OCI-LY7 (cell line): ENCODE measurements around the gene TCTN1. TPM values are rescaled to one million over a fixed set of nuclear protein-coding genes. Genes with fewer than 3 reads are reported as not detected.

ENCODE experiments used
- BruUV-seq: library from RNA; stranded (reverse); fragments of 400-500 nt; replicated peaks from 2 replicates; lab custom pipeline; 2021; lab: Mats Ljungman, UMichigan
- CTCF ChIA-PET: fragments of 300-600 bp; sonication (Branson Sonifier 250); formaldehyde crosslinking; loops from one replicate; lab custom pipeline; 2022; ENCODE audit warnings: antibody characterized with exemption; ENCODE audit not compliant: unreplicated experiment; lab: Charles Lee
- POLR2A ChIA-PET: fragments of 300-600 bp; sonication (Branson Sonifier 250); formaldehyde crosslinking; loops from one replicate; lab custom pipeline; 2022; ENCODE audit warnings: antibody characterized with exemption; lab: Charles Lee
- DNase-seq: peaks from one replicate; pipeline ENCODE4 v3.0.0-alpha.2; 2015; ENCODE audit warnings: low spot score
- H2AFZ ChIP-seq: fragments of 200-600 bp; sonication (generic), shearing (Covaris generic); 2 replicates; pipeline ENCODE4 v1.6.1; 2014; ENCODE audit warnings: mild to moderate bottlenecking, antibody characterized with exemption, low read length, moderate library complexity
- H3K27ac ChIP-seq: fragments of 200-600 bp; sonication (generic); 2 replicates; pipeline ENCODE4 v1.5.1; 2014; ENCODE audit warnings: mixed run types, low read depth, mild to moderate bottlenecking, moderate library complexity, low read length, inconsistent platforms; ENCODE audit not compliant: poor library complexity, severe bottlenecking
- H3K36me3 ChIP-seq: fragments of 200-600 bp; sonication (generic); 2 replicates; pipeline ENCODE4 v1.6.1; 2014; ENCODE audit warnings: mild to moderate bottlenecking, antibody characterized with exemption, low read length, moderate library complexity, mixed read lengths; ENCODE audit not compliant: insufficient read depth
- H3K4me1 ChIP-seq: fragments of 200-600 bp; sonication (generic); 2 replicates; pipeline ENCODE4 v1.5.1; 2014; ENCODE audit warnings: mild to moderate bottlenecking, low read length; ENCODE audit not compliant: insufficient read depth, poor library complexity, severe bottlenecking
- H3K4me2 ChIP-seq: fragments of 200-600 bp; sonication (generic); 2 replicates; pipeline ENCODE4 v1.6.1; 2014; ENCODE audit warnings: mild to moderate bottlenecking, low read length
- H3K4me3 ChIP-seq: fragments of 200-600 bp; sonication (generic); 2 replicates; pipeline ENCODE4 v1.5.1; 2014; ENCODE audit warnings: mild to moderate bottlenecking, low read depth, low read length; ENCODE audit not compliant: poor library complexity, severe bottlenecking
- H3K79me2 ChIP-seq: fragments of 200-600 bp; sonication (generic); 2 replicates; pipeline ENCODE4 v1.6.1; 2016; ENCODE audit warnings: low read depth, mild to moderate bottlenecking, low read length, moderate library complexity, mixed read lengths; ENCODE audit not compliant: insufficient read depth
- H3K9me2 ChIP-seq: fragments of 200-600 bp; sonication (generic); 2 replicates; pipeline ENCODE4 v1.6.1; 2016; ENCODE audit warnings: mild to moderate bottlenecking, low read length, mixed read lengths; ENCODE audit not compliant: insufficient read depth
- H3K9me3 ChIP-seq: fragments of 200-600 bp; sonication (generic); 2 replicates; pipeline ENCODE4 v1.6.1; 2014; ENCODE audit warnings: mild to moderate bottlenecking, mixed run types, low read length, mixed read lengths
- H4K20me1 ChIP-seq: fragments of 200-600 bp; sonication (generic); 2 replicates; pipeline ENCODE4 v1.6.1; 2014; ENCODE audit warnings: mild to moderate bottlenecking, antibody characterized with exemption, low read length, moderate library complexity, mixed read lengths; ENCODE audit not compliant: insufficient read depth
- CTCF ChIP-seq: fragments of 200-600 bp; sonication (generic); conservative IDR thresholded peaks from 2 replicates; pipeline ENCODE4 v1.5.1; 2014; ENCODE audit warnings: mild to moderate bottlenecking, antibody characterized with exemption, low read length, moderate library complexity, mixed read lengths
- EZH2phosphoT487 ChIP-seq: fragments of 200-600 bp; sonication (generic); IDR thresholded peaks from 2 replicates; pipeline ENCODE4 v1.6.1; 2018; ENCODE audit warnings: low read depth, borderline replicate concordance, mild to moderate bottlenecking, mixed run types, antibody characterized with exemption, low read length, moderate library complexity, mixed read lengths
- intact Hi-C: fragments of 100-400 bp; cut with micrococcal nuclease; formaldehyde crosslinking; loops from one replicate; pipeline ENCODE4 v1.10.0; 2022; ENCODE audit not compliant: unreplicated experiment
- total RNA-seq, 2 experiments: library from RNA; depleted of rRNA in 1 of 2; stranded (reverse); fragments of >200 nt in 1 of 2; shearing (Covaris generic) in 1 of 2; gene quantifications; 2 replicates each; pipeline ENCODE4 v1.2.3, GENCODE V29; 2014 to 2022

Gene TCTN1
- total RNA-seq, 2 experiments from 2014 or later = 8.7 to 19.9 TPM

- Histone ChIP-seq H3K27ac (peak overlapping the region; percentile 57), H3K4me2 (peak overlapping the region; percentile 88), H4K20me1 (peaks cover 27% of the 10 kb centered on the region), H3K4me3 (peak overlapping the region; percentile 86), H3K79me2 (peaks cover 59% of the 10 kb centered on the region), H3K9me2 (no peaks in the 10 kb centered on the region), H3K4me1 (peaks cover 65% of the 10 kb centered on the region), H3K9me3 (no peaks in the 10 kb centered on the region), H2AFZ (no peak overlapping the region), H3K36me3 (peaks cover 15% of the 10 kb centered on the region; the same call in 1 of the 2 replicates)
- POLR2A ChIA-PET = interaction anchor here (1.1 to 1.3 kb wide), 2 partner anchors 19 to 51 kb away, joined by 3 read pairs; no protein-coding TSS in a partner anchor
- no peak for TF ChIP-seq CTCF
- no peak for TF ChIP-seq EZH2phosphoT487
- DNase-seq = no peak
- CTCF ChIA-PET = no interaction called here
- intact Hi-C loops = loop anchor here (10.0 kb wide), 1 partner anchor 297 kb away; the partner anchor contains the start of gene ATP2A2
- BruUV-seq = no TSS peak
These were observed 32.0 kb upstream of the TCTN1 start for GRCh38 chr12:110581931-110582275.

- H3K9me2 ChIP-seq = no peaks in the 10 kb centered on the region
- H3K4me1 ChIP-seq = peaks cover 65% of the 10 kb centered on the region
- BruUV-seq = no TSS peak
- intact Hi-C loops = loop anchor here (10.0 kb wide), 1 partner anchor 298 kb away; the partner anchor contains the start of gene ATP2A2
- TF ChIP-seq EZH2phosphoT487 (no peak), CTCF (0 out of 2 replicates have a peak, but pooled peaks have one; percentile 15)
- peak overlapping the region; percentile 57 for H3K27ac ChIP-seq
- POLR2A ChIA-PET = no interaction called here
- peak; percentile 70 for DNase-seq
- CTCF ChIA-PET = no interaction called here
- peak overlapping the region; percentile 88 for H3K4me2 ChIP-seq
- H2AFZ ChIP-seq = no peak overlapping the region
- H4K20me1 ChIP-seq = peaks cover 27% of the 10 kb centered on the region
- no peaks in the 10 kb centered on the region for H3K9me3 ChIP-seq
- H3K79me2 ChIP-seq = peaks cover 53% of the 10 kb centered on the region
- peaks cover 15% of the 10 kb centered on the region; the same call in 1 of the 2 replicates for H3K36me3 ChIP-seq
- peak overlapping the region; percentile 86 for H3K4me3 ChIP-seq
These were observed 31.4 kb upstream of the TCTN1 start for GRCh38 chr12:110582276-110583136.
